Nephron progenitor cell (in vitro differentiated cells): ENCODE results near the gene SLC26A1.

Experiments
- DNase-seq: peaks from one replicate; pipeline ENCODE4 v3.0.0; 2021
- H3K27ac Mint-ChIP-seq: 2 replicates; pipeline ENCODE4 v1.8.0; 2021; ENCODE audit warnings: mild to moderate bottlenecking, moderate library complexity, mixed read lengths
- H3K27me3 Mint-ChIP-seq: 2 replicates; pipeline ENCODE4 v1.8.0; 2021; ENCODE audit warnings: mild to moderate bottlenecking, low read depth, mixed read lengths; ENCODE audit not compliant: poor library complexity
- H3K36me3 Mint-ChIP-seq: 2 replicates; pipeline ENCODE4 v1.8.0; 2021; ENCODE audit warnings: low read depth, mixed read lengths
- H3K4me1 Mint-ChIP-seq: 2 replicates; pipeline ENCODE4 v1.8.0; 2021; ENCODE audit warnings: mixed read lengths
- H3K4me3 Mint-ChIP-seq: 2 replicates; pipeline ENCODE4 v1.8.0; 2021; ENCODE audit warnings: mild to moderate bottlenecking, moderate library complexity, mixed read lengths
- H3K9me3 Mint-ChIP-seq: 2 replicates; pipeline ENCODE4 v1.8.0; 2021; ENCODE audit warnings: mild to moderate bottlenecking, moderate library complexity, mixed read lengths
- CTCF ChIP-seq: fragments of 200-600 bp; sonication (generic); IDR thresholded peaks from 2 replicates; pipeline ENCODE4 v1.5.0; 2021; ENCODE audit warnings: antibody characterized with exemption

The SLC26A1 gene

GRCh38 chr4:958314-958665 is 34.9 kb downstream of the SLC26A1 start:
- Mint-ChIP-seq H3K4me1 (peaks cover 13% of the 10 kb centered on the region), H3K36me3 (peaks cover 9% of the 10 kb centered on the region), H3K27ac (no peak overlapping the region), H3K9me3 (no peaks in the 10 kb centered on the region), H3K4me3 (no peak overlapping the region), H3K27me3 (no peaks in the 10 kb centered on the region)
- no peak for DNase-seq
- no peak for TF ChIP-seq CTCF

GRCh38 chr4:957581-958313 is 35.5 kb downstream of the SLC26A1 start:
- no peak for DNase-seq
- H3K4me1 Mint-ChIP-seq = peaks cover 13% of the 10 kb centered on the region
- peak overlapping the region; percentile 59 for H3K27ac Mint-ChIP-seq
- H3K36me3 Mint-ChIP-seq = peaks cover 9% of the 10 kb centered on the region
- H3K9me3 Mint-ChIP-seq = no peaks in the 10 kb centered on the region
- H3K27me3 Mint-ChIP-seq = no peaks in the 10 kb centered on the region
- no peak overlapping the region for H3K4me3 Mint-ChIP-seq
- TF ChIP-seq CTCF = no peak

GRCh38 chr4:957231-957580 is 36.0 kb downstream of the SLC26A1 start:
- no peak overlapping the region for H3K27ac Mint-ChIP-seq
- no peak for DNase-seq
- no peaks in the 10 kb centered on the region for H3K27me3 Mint-ChIP-seq
- H3K4me3 Mint-ChIP-seq = no peak overlapping the region
- no peak for TF ChIP-seq CTCF
- H3K9me3 Mint-ChIP-seq = no peaks in the 10 kb centered on the region
- H3K36me3 Mint-ChIP-seq = peaks cover 9% of the 10 kb centered on the region
- peaks cover 17% of the 10 kb centered on the region for H3K4me1 Mint-ChIP-seq

GRCh38 chr4:956531-957230 is 36.5 kb downstream of the SLC26A1 start:
- TF ChIP-seq CTCF = no peak
- Mint-ChIP-seq H3K4me1 (peaks cover 23% of the 10 kb centered on the region), H3K36me3 (peaks cover 9% of the 10 kb centered on the region), H3K4me3 (no peak overlapping the region), H3K27ac (peak overlapping the region; percentile 94), H3K9me3 (no peaks in the 10 kb centered on the region), H3K27me3 (no peaks in the 10 kb centered on the region)
- no peak for DNase-seq

GRCh38 chr4:955931-956381 is 37.2 kb downstream of the SLC26A1 start:
- H3K27me3 Mint-ChIP-seq = no peaks in the 10 kb centered on the region
- H3K4me1 Mint-ChIP-seq = peaks cover 30% of the 10 kb centered on the region
- H3K36me3 Mint-ChIP-seq = peaks cover 9% of the 10 kb centered on the region
- no peak overlapping the region for H3K4me3 Mint-ChIP-seq
- no peak for TF ChIP-seq CTCF
- DNase-seq = no peak
- H3K27ac Mint-ChIP-seq = no peak overlapping the region
- H3K9me3 Mint-ChIP-seq = no peaks in the 10 kb centered on the region
